ENCODE data around the gene TRABD2B.

GRCh38 chr1:48033495-48034045 lies 36.4 kb upstream of the TRABD2B start:
- TF ChIP-seq FOXP1 (CRISPR knock-in tag; IDR thresholded peaks at IDR 0.05; ENCODE audit: borderline replicate concordance) (no peak), CREM (CRISPR knock-in tag; IDR thresholded peaks at IDR 0.05) (no peak), ESRRA (CRISPR knock-in tag; IDR thresholded peaks at IDR 0.05; ENCODE audit: borderline replicate concordance) (no peak), CTCF (IDR thresholded peaks at IDR 0.05) (no peak), NR3C1 (CRISPR knock-in tag; conservative IDR thresholded peaks at IDR 0.05; ENCODE audit: low read depth) (no peak), USF2 (CRISPR knock-in tag; IDR thresholded peaks at IDR 0.05) (no peak), ERG (CRISPR knock-in tag; IDR thresholded peaks at IDR 0.05) (no peak), FOXK1 (CRISPR knock-in tag; IDR thresholded peaks at IDR 0.05) (no peak), JUN (CRISPR knock-in tag; IDR thresholded peaks at IDR 0.05) (no peak), CREB1 (CRISPR knock-in tag; IDR thresholded peaks at IDR 0.05) (no peak), OVOL2 (CRISPR knock-in tag; IDR thresholded peaks at IDR 0.05; ENCODE audit: borderline replicate concordance) (no peak), ARID4B (CRISPR knock-in tag; IDR thresholded peaks at IDR 0.05; ENCODE audit: borderline replicate concordance) (no peak), ZNF138 (CRISPR knock-in tag; conservative IDR thresholded peaks at IDR 0.05) (no peak)

Measured in WTC11 (cell line).